K562 (cell line): ENCODE measurements around the gene TMSB4X. TPM values are rescaled to one million over a fixed set of nuclear protein-coding genes. Genes with fewer than 3 reads are reported as not detected.

Source experiments
- HNRNPH1 ChIP-seq: fragments of 200-400 bp; formaldehyde crosslinking; optimal IDR thresholded peaks from 2 replicates; pipeline ENCODE3; 2017; ENCODE audit warnings: low read depth, mild to moderate bottlenecking, low read length, moderate library complexity
- NELFE ChIP-seq: IDR thresholded peaks from 2 replicates; pipeline ENCODE4 v1.6.1; 2011; ENCODE audit warnings: mild to moderate bottlenecking; ENCODE audit not compliant: insufficient read depth, insufficient read length
- PCBP2 ChIP-seq: fragments of 200-400 bp; formaldehyde crosslinking; IDR thresholded peaks from 2 replicates; pipeline ENCODE4 v1.6.1; 2018; ENCODE audit warnings: low read length, low read depth, mild to moderate bottlenecking, moderate library complexity; ENCODE audit not compliant: poor library complexity, severe bottlenecking
- PHB ChIP-seq: fragments of 250-450 bp; sonication (Bioruptor Pico); IDR thresholded peaks from 2 replicates; pipeline ENCODE4 v1.5.0; 2021
- PTTG1 ChIP-seq: fragments of 450-650 bp; IDR thresholded peaks from 2 replicates; pipeline ENCODE4 v1.6.1; 2016; ENCODE audit warnings: low read depth, mild to moderate bottlenecking, missing genetic modification characterization, missing compliant biosample characterization
- RBM22 ChIP-seq: fragments of 200-400 bp; formaldehyde crosslinking; IDR thresholded peaks from 2 replicates; pipeline ENCODE4 v1.6.1; 2018; ENCODE audit warnings: low read length, low read depth; ENCODE audit not compliant: poor library complexity, severe bottlenecking
- RFX5 ChIP-seq: IDR thresholded peaks from 2 replicates; pipeline ENCODE4 v1.6.1; 2011; ENCODE audit warnings: low read depth, mild to moderate bottlenecking, improper control_type of control experiment, low read length
- SIN3A ChIP-seq, 2 experiments: fragments of 150-350 bp in 1 of 2; IDR thresholded peaks; 2 replicates each; pipeline ENCODE4 v1.6.1; 2011 to 2016; ENCODE audit warnings: borderline replicate concordance in 2 of 2, low read depth in 2 of 2, low read length in 2 of 2, mild to moderate bottlenecking in 2 of 2, moderate library complexity in 2 of 2; ENCODE audit not compliant: control insufficient read depth in 1 of 2
- SIN3B ChIP-seq: fragments of 450-650 bp; IDR thresholded peaks from 2 replicates; pipeline ENCODE4 v1.6.1; 2017; ENCODE audit warnings: low read depth, mild to moderate bottlenecking, moderate library complexity
- SMAD1 ChIP-seq: fragments of 150-350 bp; IDR thresholded peaks from 2 replicates; pipeline ENCODE4 v1.6.1; 2014; ENCODE audit warnings: low read length, low read depth; ENCODE audit not compliant: partially characterized antibody
- TCF7L2 ChIP-seq: fragments of 150-350 bp; IDR thresholded peaks from 2 replicates; pipeline ENCODE4 v1.6.1; 2016; ENCODE audit warnings: low read depth, mild to moderate bottlenecking, low read length, moderate library complexity
- ZNF124 ChIP-seq: sonication (generic); formaldehyde crosslinking; IDR thresholded peaks from 2 replicates; pipeline ENCODE4 v1.8.1; 2022; ENCODE audit warnings: missing genetic modification reagents
- ZNF75A ChIP-seq: fragments of 450-650 bp; formaldehyde crosslinking; IDR thresholded peaks from 2 replicates; pipeline ENCODE4 v1.4.0; 2020; ENCODE audit warnings: mild to moderate bottlenecking
- ZSCAN32 ChIP-seq: fragments of 450-650 bp; formaldehyde crosslinking; IDR thresholded peaks from 2 replicates; pipeline ENCODE4 v1.4.0; 2020; ENCODE audit warnings: mild to moderate bottlenecking, moderate library complexity
- polyA plus RNA-seq, 8 experiments: library from polyadenylated mRNA; depleted of rRNA in 4 of 8; stranded (reverse) in 5 of 8; unstranded in 3 of 8; fragments of >200 nt; fragmentation: Nextera tagmentation in 2 of 8; fragmentation: Illumina TruSeq in 1 of 8; extraction: Ambion mirVana in 2 of 8; extraction: Trizol in 1 of 8; gene quantifications; 2 replicates each; pipeline versions ENCODE4 v1.2.1 to v1.2.3, GENCODE V29; 2011 to 2014; ENCODE audit warnings: inconsistent platforms in 1 of 8, missing spikeins in 1 of 8
- total RNA-seq, 7 experiments: library from RNA; depleted of rRNA in 6 of 7; stranded (reverse); fragments of >200 nt in 6 of 7; fragmentation: Illumina TruSeq in 2 of 7; extraction: Trizol in 2 of 7; gene quantifications; 2 replicates each; pipeline versions ENCODE4 v1.2.1 to v1.2.3, GENCODE V29; 2011 to 2021; ENCODE audit warnings: low replicate concordance in 1 of 7
- TF ChIP-seq, protein P1 (sequence below): conservative IDR thresholded peaks from 2 replicates; pipeline ENCODE4 v1.6.1; 2011; ENCODE audit warnings: low read depth, mild to moderate bottlenecking, low read length; ENCODE audit not compliant: control insufficient read depth
- TF ChIP-seq, protein P2 (sequence below): fragments of 150-350 bp; IDR thresholded peaks from 2 replicates; pipeline ENCODE4 v1.6.1; 2014; ENCODE audit warnings: low read depth, mild to moderate bottlenecking, low read length, borderline replicate concordance
- TF ChIP-seq, protein P3 (sequence below): IDR thresholded peaks from 2 replicates; pipeline ENCODE4 v1.6.1; 2011; ENCODE audit not compliant: insufficient read length; ENCODE audit errors: extremely low read depth
- TF ChIP-seq, protein P4 (sequence below): fragments of 450-650 bp; formaldehyde crosslinking; conservative IDR thresholded peaks from 2 replicates; pipeline ENCODE4 v1.4.0; 2022; ENCODE audit warnings: mild to moderate bottlenecking, missing genetic modification characterization

TMSB4X gene
- total and polyA plus RNA-seq, 9 of the 15 experiments (the other 6 are each of a cell fraction or from before 2014, with no cell fraction given), result 1,035 to 2,035 (median 1,529) TPM

DNA sequence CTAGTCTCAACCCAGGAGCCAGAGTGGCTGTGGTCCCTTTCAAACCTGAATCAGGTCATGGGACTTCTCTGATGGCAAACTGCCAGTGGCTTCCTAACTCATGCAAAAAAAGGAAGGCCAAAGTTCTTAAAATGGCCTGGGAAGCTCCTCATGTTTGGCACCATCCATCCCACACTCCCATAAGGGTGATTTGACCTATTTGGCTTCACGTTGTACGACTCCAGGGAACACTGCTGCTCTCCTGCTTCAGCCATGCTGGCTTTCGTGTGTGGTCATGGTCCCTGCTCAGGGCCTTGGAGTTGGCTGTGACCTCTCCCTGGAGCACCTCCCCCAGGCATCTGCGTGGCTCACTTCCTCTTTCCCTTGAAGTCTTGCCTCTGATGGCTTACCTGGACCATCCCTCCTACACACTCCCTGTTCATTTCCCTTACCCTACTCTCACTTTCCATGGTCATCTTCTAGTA, 12.8 kb upstream of the TMSB4X start (continued):
- TF ChIP-seq SIN3A (IDR thresholded peaks at IDR 0.05; ENCODE audit: borderline replicate concordance in 2 of 2, control insufficient read depth in 1 of 2, low read depth in 2 of 2, low read length in 2 of 2), result no peak
- TF ChIP-seq, protein P1, sequence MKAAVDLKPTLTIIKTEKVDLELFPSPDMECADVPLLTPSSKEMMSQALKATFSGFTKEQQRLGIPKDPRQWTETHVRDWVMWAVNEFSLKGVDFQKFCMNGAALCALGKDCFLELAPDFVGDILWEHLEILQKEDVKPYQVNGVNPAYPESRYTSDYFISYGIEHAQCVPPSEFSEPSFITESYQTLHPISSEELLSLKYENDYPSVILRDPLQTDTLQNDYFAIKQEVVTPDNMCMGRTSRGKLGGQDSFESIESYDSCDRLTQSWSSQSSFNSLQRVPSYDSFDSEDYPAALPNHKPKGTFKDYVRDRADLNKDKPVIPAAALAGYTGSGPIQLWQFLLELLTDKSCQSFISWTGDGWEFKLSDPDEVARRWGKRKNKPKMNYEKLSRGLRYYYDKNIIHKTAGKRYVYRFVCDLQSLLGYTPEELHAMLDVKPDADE, result no peak
- no peak for TF ChIP-seq RFX5
- TF ChIP-seq PCBP2, result no peak
- TF ChIP-seq, protein P2, sequence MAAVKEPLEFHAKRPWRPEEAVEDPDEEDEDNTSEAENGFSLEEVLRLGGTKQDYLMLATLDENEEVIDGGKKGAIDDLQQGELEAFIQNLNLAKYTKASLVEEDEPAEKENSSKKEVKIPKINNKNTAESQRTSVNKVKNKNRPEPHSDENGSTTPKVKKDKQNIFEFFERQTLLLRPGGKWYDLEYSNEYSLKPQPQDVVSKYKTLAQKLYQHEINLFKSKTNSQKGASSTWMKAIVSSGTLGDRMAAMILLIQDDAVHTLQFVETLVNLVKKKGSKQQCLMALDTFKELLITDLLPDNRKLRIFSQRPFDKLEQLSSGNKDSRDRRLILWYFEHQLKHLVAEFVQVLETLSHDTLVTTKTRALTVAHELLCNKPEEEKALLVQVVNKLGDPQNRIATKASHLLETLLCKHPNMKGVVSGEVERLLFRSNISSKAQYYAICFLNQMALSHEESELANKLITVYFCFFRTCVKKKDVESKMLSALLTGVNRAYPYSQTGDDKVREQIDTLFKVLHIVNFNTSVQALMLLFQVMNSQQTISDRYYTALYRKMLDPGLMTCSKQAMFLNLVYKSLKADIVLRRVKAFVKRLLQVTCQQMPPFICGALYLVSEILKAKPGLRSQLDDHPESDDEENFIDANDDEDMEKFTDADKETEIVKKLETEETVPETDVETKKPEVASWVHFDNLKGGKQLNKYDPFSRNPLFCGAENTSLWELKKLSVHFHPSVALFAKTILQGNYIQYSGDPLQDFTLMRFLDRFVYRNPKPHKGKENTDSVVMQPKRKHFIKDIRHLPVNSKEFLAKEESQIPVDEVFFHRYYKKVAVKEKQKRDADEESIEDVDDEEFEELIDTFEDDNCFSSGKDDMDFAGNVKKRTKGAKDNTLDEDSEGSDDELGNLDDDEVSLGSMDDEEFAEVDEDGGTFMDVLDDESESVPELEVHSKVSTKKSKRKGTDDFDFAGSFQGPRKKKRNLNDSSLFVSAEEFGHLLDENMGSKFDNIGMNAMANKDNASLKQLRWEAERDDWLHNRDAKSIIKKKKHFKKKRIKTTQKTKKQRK, result no peak
- no peak for TF ChIP-seq SIN3B
- TF ChIP-seq, protein P3, sequence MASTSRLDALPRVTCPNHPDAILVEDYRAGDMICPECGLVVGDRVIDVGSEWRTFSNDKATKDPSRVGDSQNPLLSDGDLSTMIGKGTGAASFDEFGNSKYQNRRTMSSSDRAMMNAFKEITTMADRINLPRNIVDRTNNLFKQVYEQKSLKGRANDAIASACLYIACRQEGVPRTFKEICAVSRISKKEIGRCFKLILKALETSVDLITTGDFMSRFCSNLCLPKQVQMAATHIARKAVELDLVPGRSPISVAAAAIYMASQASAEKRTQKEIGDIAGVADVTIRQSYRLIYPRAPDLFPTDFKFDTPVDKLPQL, result no peak
- no peak for TF ChIP-seq TCF7L2
- no peak for TF ChIP-seq ZSCAN32 (CRISPR knock-in tag)
- TF ChIP-seq, protein P4, sequence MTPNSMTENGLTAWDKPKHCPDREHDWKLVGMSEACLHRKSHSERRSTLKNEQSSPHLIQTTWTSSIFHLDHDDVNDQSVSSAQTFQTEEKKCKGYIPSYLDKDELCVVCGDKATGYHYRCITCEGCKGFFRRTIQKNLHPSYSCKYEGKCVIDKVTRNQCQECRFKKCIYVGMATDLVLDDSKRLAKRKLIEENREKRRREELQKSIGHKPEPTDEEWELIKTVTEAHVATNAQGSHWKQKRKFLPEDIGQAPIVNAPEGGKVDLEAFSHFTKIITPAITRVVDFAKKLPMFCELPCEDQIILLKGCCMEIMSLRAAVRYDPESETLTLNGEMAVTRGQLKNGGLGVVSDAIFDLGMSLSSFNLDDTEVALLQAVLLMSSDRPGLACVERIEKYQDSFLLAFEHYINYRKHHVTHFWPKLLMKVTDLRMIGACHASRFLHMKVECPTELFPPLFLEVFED, result no peak
- no peak for TF ChIP-seq ZNF124 (CRISPR knock-in tag)
- no peak for TF ChIP-seq NELFE
- peak; percentile 60; the same call in 1 of the 2 replicates for TF ChIP-seq PTTG1
- no peak for TF ChIP-seq SMAD1
- no peak for TF ChIP-seq ZNF75A (CRISPR knock-in tag)
- TF ChIP-seq PHB (CRISPR knock-in tag), result no peak
- TF ChIP-seq HNRNPH1, result no peak
- TF ChIP-seq RBM22, result no peak
